ENCODE measurements around the gene TAF7L. TPM values are rescaled to one million over a fixed set of nuclear protein-coding genes. Genes with fewer than 3 reads are reported as not detected.
A peak's percentile ranks its signal among the peaks of the same experiment; 100 is the strongest.

Gene TAF7L
- total RNA-seq, 2 experiments from 2014 or later: 0.15 TPM; not detected in 1

DNA sequence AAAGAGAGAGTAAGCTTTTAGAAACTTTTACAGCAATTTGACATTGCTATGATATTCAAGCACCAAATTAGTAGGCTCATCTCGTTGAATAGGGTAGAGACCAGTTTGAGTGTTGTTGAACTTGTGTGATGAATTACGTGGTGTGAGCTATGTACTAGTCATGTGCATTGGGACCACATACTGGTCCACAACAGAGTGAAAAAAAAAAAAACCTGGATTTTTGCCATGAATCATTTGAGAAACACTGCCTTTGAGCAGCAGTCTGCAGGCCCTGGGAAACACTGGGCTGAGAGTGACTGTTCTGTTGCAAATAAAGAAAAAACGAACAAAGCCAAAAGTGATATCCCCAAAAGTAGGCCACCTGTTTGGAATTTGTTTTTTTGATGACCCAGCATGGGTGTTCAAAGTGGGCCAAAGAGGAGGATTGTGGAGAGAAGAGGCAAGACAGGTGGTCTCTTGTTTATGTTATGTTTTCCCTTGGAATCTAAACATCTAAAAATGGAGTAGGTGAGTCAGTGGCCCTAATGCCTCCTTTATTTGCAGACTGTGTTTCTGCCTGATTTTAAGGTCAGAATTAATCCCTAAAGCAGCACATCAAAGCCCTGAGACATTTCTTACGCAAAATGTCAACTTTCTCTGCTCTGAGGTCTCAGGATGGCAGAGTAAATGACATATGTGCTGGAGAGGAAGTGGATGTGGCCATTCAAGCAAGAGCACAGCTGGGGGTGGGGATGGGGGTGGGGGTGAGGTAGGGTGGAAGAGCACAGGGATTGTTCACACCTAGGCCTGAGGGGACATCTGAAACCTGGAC is 33.5 kb downstream of the TAF7L start:
- ATAC-seq: peak; percentile 45
- DNase-seq: no peak
- CTCF ChIA-PET: no interaction called here
- Mint-ChIP-seq H3K4me3 (no peak overlapping the region), H3K4me1 (peaks cover 12% of the 10 kb centered on the region), H3K27ac (peak overlapping the region; percentile 54), H3K27me3 (no peaks in the 10 kb centered on the region), H3K9me3 (ENCODE audit: low read depth) (no peaks in the 10 kb centered on the region), H3K36me3 (no peaks in the 10 kb centered on the region)

DNA sequence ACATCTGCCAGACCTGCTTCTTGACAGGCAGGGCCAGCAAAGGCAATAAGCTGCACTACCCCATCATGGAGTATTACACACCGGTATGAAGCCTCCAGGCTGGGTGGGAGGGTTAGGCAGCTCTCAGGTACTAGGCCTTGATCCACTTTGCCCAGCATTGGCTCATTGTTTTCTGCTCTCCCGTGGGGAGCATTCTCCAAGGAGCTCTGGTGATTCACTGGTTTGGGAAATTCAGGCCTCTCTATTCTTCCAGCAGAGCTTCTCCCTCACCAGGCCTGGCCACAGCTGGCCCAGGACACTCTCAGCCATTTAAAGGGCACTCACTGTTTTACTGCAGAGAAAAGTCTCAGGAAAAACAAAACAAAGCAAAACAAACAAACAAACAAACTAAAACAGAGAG is 38.5 kb downstream of the TAF7L start:
- Mint-ChIP-seq H3K4me3 (no peak overlapping the region), H3K4me1 (peaks cover 5% of the 10 kb centered on the region), H3K27me3 (no peaks in the 10 kb centered on the region), H3K9me3 (ENCODE audit: low read depth) (no peaks in the 10 kb centered on the region), H3K36me3 (no peaks in the 10 kb centered on the region), H3K27ac (no peak overlapping the region)
- CTCF ChIA-PET: no interaction called here
- ATAC-seq (no peak), DNase-seq (no peak)

DNA sequence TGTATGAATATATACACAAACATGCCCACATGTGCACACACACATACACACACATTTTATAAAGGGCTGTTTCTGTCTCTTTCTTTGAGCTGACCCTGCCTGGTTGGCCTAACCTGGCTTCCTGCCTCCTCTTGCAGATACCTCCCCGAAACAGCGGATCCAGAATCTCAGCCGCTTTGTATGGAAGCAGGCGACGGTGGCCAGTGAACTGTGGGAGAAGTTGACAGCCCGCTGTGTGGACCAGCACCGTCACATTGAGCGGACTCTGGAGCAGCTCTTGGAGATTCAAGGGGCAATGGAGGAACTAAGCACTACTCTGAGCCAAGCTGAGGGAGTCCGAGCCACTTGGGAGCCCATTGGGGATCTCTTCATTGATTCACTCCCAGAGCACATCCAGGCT is 49.6 kb downstream of the TAF7L start:
- H3K27ac Mint-ChIP-seq: no peak overlapping the region
- H3K36me3 Mint-ChIP-seq: no peaks in the 10 kb centered on the region
- H3K4me3 Mint-ChIP-seq: no peak overlapping the region
- CTCF ChIA-PET: no interaction called here
- no peak for DNase-seq
- no peaks in the 10 kb centered on the region for H3K9me3 Mint-ChIP-seq (ENCODE audit: low read depth)
- ATAC-seq: no peak
- no peaks in the 10 kb centered on the region for H3K4me1 Mint-ChIP-seq
- no peaks in the 10 kb centered on the region for H3K27me3 Mint-ChIP-seq

DNA sequence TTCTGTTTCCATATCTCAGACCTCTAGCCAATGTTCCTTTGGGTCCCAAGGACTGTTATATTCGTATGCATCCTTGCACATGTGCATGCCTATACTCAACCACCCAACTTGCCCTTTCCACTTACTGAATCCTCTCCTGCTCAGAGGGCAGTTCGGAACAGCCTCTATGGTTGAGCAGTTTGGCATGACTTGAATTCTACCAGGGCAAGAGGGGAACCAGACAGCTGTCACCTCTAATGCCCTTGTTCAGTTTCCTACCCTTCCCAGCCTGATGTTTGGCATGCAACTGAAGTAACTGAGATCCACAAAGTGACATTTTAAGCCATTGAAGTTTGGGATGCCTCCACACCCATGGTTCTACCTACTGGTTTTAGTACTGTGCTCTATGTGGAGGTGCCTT is 54.1 kb downstream of the TAF7L start:
- H3K4me1 Mint-ChIP-seq: no peaks in the 10 kb centered on the region
- no peak for ATAC-seq
- no peaks in the 10 kb centered on the region for H3K9me3 Mint-ChIP-seq (ENCODE audit: low read depth)
- H3K4me3 Mint-ChIP-seq: no peak overlapping the region
- DNase-seq: no peak
- H3K27ac Mint-ChIP-seq: no peak overlapping the region
- CTCF ChIA-PET: no interaction called here
- H3K27me3 Mint-ChIP-seq: no peaks in the 10 kb centered on the region
- no peaks in the 10 kb centered on the region for H3K36me3 Mint-ChIP-seq

DNA sequence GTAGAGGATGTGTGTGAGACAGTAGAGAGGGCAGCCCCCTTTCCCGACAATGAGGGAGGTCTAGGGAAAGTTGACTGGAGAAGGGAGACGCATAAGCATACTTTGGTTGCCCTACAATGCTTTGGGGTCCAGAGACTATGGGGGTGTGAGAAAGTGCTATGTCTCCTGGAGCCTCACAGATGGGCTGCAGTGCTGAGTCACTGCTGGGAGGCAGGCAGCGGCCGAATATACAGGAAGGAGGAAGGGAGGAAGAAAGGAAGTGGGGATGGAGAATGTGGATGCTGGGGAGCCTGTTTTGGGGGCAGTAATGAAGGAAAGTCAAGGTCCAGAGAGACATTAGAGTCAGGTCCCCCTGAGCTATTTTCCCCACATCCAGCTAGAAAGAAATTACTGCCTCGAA is 58.8 kb downstream of the TAF7L start:
- Mint-ChIP-seq H3K36me3 (no peaks in the 10 kb centered on the region), H3K4me1 (no peaks in the 10 kb centered on the region), H3K9me3 (ENCODE audit: low read depth) (no peaks in the 10 kb centered on the region), H3K27ac (no peak overlapping the region), H3K4me3 (no peak overlapping the region), H3K27me3 (peaks cover 2% of the 10 kb centered on the region)
- CTCF ChIA-PET: no interaction called here
- DNase-seq (no peak), ATAC-seq (no peak)

DNA sequence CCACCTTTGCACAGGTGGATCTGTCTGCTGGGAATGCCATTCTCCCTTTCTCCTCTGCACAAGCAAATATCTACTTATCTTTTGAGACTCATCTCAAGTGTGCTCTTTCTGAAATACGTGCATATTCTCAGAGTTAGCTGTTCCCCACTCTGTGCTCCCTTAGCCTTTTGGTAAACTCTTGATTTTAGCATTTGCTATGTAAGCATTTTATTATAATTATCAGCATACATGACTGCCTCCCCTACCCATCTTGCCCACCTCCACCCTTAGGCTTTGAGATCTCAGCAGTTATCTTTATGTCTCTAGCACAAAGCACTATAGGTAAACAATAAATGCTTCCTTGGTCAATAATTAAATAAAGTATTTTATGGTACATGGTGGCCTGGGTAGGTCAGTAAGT is 60.1 kb downstream of the TAF7L start:
- ATAC-seq (no peak), DNase-seq (no peak)
- CTCF ChIA-PET: no interaction called here
- H3K4me3 Mint-ChIP-seq: no peak overlapping the region
- no peaks in the 10 kb centered on the region for H3K9me3 Mint-ChIP-seq (ENCODE audit: low read depth)
- H3K4me1 Mint-ChIP-seq: no peaks in the 10 kb centered on the region
- peaks cover 2% of the 10 kb centered on the region for H3K27me3 Mint-ChIP-seq
- no peak overlapping the region for H3K27ac Mint-ChIP-seq
- no peaks in the 10 kb centered on the region for H3K36me3 Mint-ChIP-seq

DNA sequence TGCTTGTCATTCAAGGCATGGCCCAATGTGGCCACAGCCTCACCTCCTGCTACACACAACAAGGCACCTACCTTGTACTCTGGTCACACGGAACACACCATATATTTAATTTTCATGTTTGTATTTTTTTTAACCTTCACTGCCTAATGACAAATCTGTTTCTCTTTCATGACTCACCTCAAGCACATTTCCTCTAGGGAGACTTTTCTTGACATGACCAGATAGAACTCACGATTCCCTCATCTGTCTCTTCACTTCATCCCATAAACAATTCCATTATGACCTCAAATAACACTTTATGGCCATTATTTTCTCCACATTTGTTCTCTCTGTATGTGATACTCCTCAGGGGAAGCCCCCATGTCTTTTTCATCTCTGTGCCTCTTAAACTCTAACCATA is 60.5 kb downstream of the TAF7L start:
- DNase-seq (no peak), ATAC-seq (no peak)
- Mint-ChIP-seq H3K4me3 (no peak overlapping the region), H3K4me1 (no peaks in the 10 kb centered on the region), H3K27me3 (peaks cover 2% of the 10 kb centered on the region), H3K27ac (no peak overlapping the region), H3K36me3 (no peaks in the 10 kb centered on the region), H3K9me3 (ENCODE audit: low read depth) (no peaks in the 10 kb centered on the region)
- CTCF ChIA-PET: no interaction called here

DNA sequence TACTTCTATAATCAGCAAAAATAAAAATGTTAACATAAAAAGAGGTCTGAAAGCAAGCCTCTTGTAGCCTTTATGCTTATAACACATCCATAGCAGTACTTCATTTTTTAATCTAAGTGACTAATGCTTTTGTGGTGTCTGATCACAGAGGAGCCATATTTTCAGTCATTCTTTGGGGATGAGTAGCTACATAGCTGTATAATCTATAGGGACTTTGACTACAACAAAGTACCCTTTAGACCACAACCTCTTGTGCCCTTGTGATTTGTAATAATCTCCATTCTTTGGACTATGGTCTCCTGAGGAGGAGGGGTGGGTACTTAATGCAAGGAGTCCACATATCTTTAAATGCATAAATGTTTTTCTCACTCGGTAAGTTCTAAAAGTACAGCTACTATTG is 62.0 kb downstream of the TAF7L start:
- Mint-ChIP-seq H3K4me3 (no peak overlapping the region), H3K4me1 (no peaks in the 10 kb centered on the region), H3K27ac (no peak overlapping the region), H3K9me3 (ENCODE audit: low read depth) (no peaks in the 10 kb centered on the region), H3K36me3 (no peaks in the 10 kb centered on the region), H3K27me3 (peaks cover 2% of the 10 kb centered on the region)
- CTCF ChIA-PET: no interaction called here
- DNase-seq: no peak
- ATAC-seq: no peak

DNA sequence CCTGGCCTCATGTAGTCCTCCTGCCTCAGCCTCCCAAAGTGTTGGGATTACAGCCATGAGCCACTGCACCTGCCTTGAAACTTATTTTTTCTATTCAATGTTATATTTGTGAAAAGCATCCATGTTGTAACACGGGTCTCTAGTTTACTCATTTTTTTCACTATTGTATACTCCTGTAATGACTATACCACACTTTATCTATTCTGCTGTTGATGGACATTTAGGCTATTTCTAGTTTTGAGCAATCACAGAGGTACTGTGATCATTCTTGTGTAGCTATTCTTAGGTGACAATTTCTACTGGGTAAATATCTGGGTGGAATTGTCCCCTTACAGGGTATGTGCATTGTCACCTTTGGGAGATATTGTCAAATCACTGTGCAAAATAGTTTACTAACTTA is 67.9 kb downstream of the TAF7L start:
- Mint-ChIP-seq H3K4me1 (no peaks in the 10 kb centered on the region), H3K4me3 (no peak overlapping the region), H3K36me3 (no peaks in the 10 kb centered on the region), H3K9me3 (ENCODE audit: low read depth) (no peaks in the 10 kb centered on the region), H3K27ac (no peak overlapping the region), H3K27me3 (no peaks in the 10 kb centered on the region)
- ATAC-seq (no peak), DNase-seq (no peak)
- CTCF ChIA-PET: no interaction called here

DNA sequence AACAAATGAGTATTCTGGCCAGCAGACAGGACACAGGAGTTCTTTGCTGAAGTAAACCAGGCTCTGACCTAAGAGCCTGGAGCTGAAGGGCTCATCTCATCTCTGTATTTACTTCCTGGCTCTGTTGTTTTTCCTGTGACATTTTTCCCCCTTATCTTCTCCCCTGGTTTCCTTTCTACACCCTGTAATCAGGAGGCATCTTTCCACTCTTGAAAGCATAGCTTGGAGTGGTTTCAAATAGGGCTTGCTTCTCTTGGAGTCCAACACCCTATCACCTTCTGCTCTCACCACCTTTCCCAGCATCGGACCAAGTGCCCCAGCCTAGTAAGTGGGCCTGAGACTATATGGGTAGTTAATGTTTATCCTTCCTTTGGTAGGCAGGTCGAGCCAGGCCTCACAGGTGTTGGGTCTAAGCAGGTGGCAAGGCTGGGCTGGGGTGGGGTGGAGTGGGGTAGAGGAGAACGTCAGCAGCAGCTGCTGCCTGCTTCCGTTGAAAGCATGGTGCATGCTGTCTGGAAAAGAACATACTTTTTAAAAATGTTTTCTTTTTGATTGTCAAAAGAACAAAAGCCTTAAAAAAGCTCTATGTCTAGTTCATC is 70.4 kb downstream of the TAF7L start:
- H3K4me1 Mint-ChIP-seq: no peaks in the 10 kb centered on the region
- DNase-seq: no peak
- no peaks in the 10 kb centered on the region for H3K36me3 Mint-ChIP-seq
- ATAC-seq: no peak
- H3K4me3 Mint-ChIP-seq: no peak overlapping the region
- H3K9me3 Mint-ChIP-seq (ENCODE audit: low read depth): no peaks in the 10 kb centered on the region
- CTCF ChIA-PET: no interaction called here
- H3K27me3 Mint-ChIP-seq: no peaks in the 10 kb centered on the region
- H3K27ac Mint-ChIP-seq: no peak overlapping the region

DNA sequence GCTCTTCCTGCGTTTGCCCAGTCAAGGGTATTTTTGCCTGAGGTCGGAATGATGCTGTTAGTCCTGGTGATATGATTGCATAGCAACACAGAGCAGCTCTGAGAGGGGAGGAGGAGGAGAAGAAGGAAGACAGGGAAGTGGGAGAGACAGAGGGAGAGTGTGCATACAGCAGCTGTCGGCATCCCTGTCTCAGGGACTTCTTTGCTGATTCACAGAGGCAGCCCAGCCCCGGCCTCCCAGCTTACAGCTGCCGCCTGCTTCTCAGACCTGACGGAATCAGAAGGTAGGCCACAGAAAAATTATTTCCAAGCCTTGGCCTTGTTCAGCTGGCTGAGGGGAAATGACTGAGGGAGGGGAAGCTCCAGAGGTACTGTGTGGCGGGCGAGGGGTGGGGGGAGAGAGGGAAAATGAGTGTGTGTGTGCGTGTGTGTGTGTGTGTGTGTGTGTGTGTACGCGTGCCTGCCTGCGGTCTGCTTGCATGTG is 71.2 kb downstream of the TAF7L start:
- no peaks in the 10 kb centered on the region for H3K4me1 Mint-ChIP-seq
- CTCF ChIA-PET: no interaction called here
- no peaks in the 10 kb centered on the region for H3K36me3 Mint-ChIP-seq
- ATAC-seq: no peak
- H3K9me3 Mint-ChIP-seq (ENCODE audit: low read depth): no peaks in the 10 kb centered on the region
- H3K27me3 Mint-ChIP-seq: peaks cover 2% of the 10 kb centered on the region
- DNase-seq: no peak
- no peak overlapping the region for H3K4me3 Mint-ChIP-seq
- H3K27ac Mint-ChIP-seq: peak overlapping the region; percentile 57

DNA sequence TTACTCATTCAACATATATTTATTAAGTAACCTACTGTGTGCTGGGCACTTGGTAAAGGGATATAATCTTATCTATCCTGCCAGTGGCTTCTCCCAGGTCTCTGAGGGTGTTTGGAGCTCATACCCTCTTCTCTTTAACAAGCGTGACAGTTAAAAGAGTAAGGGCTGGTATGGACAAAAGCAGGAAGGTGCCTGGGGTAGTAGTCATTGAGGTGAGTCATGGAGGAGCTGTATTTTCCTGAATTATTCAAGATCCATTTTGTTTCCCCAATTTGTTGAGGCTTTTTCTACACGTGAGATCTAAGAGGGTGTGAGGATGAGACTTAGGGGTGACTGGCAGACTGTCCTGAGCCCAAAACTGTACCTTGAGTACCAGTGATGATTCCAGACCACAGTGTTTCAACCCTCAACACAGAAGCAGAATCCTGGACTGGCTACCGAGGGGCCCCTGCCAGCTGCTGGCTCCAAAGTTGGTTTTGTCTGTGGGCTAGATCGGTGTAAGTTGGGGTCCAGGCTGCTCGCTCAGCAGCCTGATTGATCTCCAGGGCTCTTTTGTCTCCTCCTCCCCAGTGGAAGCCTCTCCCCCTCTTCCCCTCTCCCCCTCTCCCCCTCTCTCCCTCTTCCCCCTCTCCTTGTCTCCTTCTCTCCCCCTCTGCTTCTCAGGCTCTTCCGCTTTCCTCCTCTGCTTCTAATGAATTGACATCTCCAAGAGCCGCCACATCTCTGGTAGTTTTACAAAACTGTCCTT is 71.8 kb downstream of the TAF7L start, which contains the start of gene DRP2:
DRP2 (plus strand) TSS at position 671 of the 748 bp plus-strand sequence. CDS start 11,862 bp downstream, outside the sequence.
- no peak within 1 kb of the TSS for H3K4me3 Mint-ChIP-seq
- H3K4me1 Mint-ChIP-seq: no peaks in the 10 kb centered on the region
- DNase-seq (no peak), ATAC-seq (no peak)
- H3K9me3 Mint-ChIP-seq (ENCODE audit: low read depth): no peaks in the 10 kb centered on the region
- CTCF ChIA-PET: no interaction called here
- H3K36me3 Mint-ChIP-seq: no peaks in the 10 kb centered on the region
- H3K27me3 Mint-ChIP-seq: peaks cover 2% of the 10 kb centered on the region
- H3K27ac Mint-ChIP-seq: peak within 1 kb of the TSS; percentile 57

All from activated CD8-positive, alpha-beta memory T cell treated with anti-CD3 and anti-CD28 coated beads, Interleukin-2, amount 10 ng/mL, durations not matched to agents 7 days and 5 days (primary cell).